T-cell (primary cell): ENCODE data around the gene ADK. TPM values are rescaled to one million over a fixed set of nuclear protein-coding genes. Genes with fewer than 3 reads are reported as not detected.

ENCODE experiments used
- ATAC-seq, 4 experiments: fragments of 200-7000 bp in 3 of 4; fragments of 150-1000 bp in 1 of 4; cut with Tn5 transposase; replicated peaks in 1 of 4; 1 replicate in 3 of 4; 2 replicates in 1 of 4; pipeline ENCODE4 v1.10.0; 2021; ENCODE audit warnings: moderate library complexity in 3 of 4, mild to moderate bottlenecking in 2 of 4, moderate number of reproducible peaks in 1 of 4
- CTCF ChIA-PET, 2 donors: fragments of 300-600 bp; sonication (Branson Sonifier 250); formaldehyde crosslinking; loops; one replicate each; lab custom pipeline; 2022; ENCODE audit warnings: antibody characterized with exemption in 2 of 2; lab: Charles Lee
- POLR2A ChIA-PET, 2 donors: fragments of 300-600 bp; sonication (Branson Sonifier 250); formaldehyde crosslinking; loops; one replicate each; lab custom pipeline; 2022; ENCODE audit warnings: antibody characterized with exemption in 2 of 2; lab: Charles Lee
- DNase-seq, 35 experiments: peaks; one replicate each; pipeline versions ENCODE4 v3.0.0 to v3.0.0-alpha.2; 2013 to 2023
- H3K27ac ChIP-seq: one replicate; pipeline ENCODE4 v1.5.1; 2013; ENCODE audit warnings: low read length
- H3K27me3 ChIP-seq, 2 experiments: replicated peaks in 1 of 2; 1 replicate in 1 of 2; 2 replicates in 1 of 2; pipeline versions ENCODE4 v1.6.1 to v1.7.0; 2013; ENCODE audit warnings: low read length in 1 of 2, mixed read lengths in 1 of 2; ENCODE audit not compliant: control insufficient read depth in 2 of 2, insufficient read depth in 2 of 2; ENCODE audit errors: extremely low read depth in 1 of 2
- H3K36me3 ChIP-seq, 2 donors: 1 replicate in 1 of 2; 2 replicates in 1 of 2; pipeline versions ENCODE4 v1.6.1 to v1.7.0; 2013; ENCODE audit warnings: low read length in 1 of 2; ENCODE audit not compliant: control insufficient read depth in 2 of 2, insufficient read depth in 1 of 2; ENCODE audit errors: extremely low read depth in 1 of 2
- H3K4me1 ChIP-seq, 2 experiments: 1 replicate in 1 of 2; 2 replicates in 1 of 2; pipeline versions ENCODE4 v1.6.1 to v1.7.0; 2013; ENCODE audit warnings: low read length in 2 of 2, mixed read lengths in 1 of 2; ENCODE audit not compliant: insufficient read depth in 2 of 2, control insufficient read depth in 1 of 2; ENCODE audit errors: extremely low read depth in 1 of 2
- H3K4me3 ChIP-seq, 2 donors: 1 replicate in 1 of 2; 2 replicates in 1 of 2; pipeline versions ENCODE4 v1.5.1 to v1.7.0; 2013; ENCODE audit warnings: mild to moderate bottlenecking in 2 of 2, low read length in 1 of 2, moderate library complexity in 1 of 2; ENCODE audit not compliant: control insufficient read depth in 1 of 2; ENCODE audit errors: extremely low read depth in 1 of 2
- H3K9me3 ChIP-seq: 2 replicates; pipeline ENCODE4 v1.7.0; 2013
- H3K27ac Mint-ChIP-seq, 2 donors: one replicate each; pipeline ENCODE4 v1.8.0; 2020 to 2021; ENCODE audit warnings: mild to moderate bottlenecking in 2 of 2, mixed read lengths in 2 of 2
- H3K27me3 Mint-ChIP-seq, 2 donors: one replicate each; pipeline ENCODE4 v1.8.0; 2021 to 2022; ENCODE audit warnings: mixed read lengths in 2 of 2
- H3K36me3 Mint-ChIP-seq: one replicate; pipeline ENCODE4 v1.8.0; 2021; ENCODE audit warnings: mixed read lengths
- H3K4me1 Mint-ChIP-seq, 3 donors: one replicate each; pipeline ENCODE4 v1.8.0; 2020 to 2022; ENCODE audit warnings: mixed read lengths in 3 of 3, mild to moderate bottlenecking in 1 of 3
- H3K4me3 Mint-ChIP-seq, 3 donors: one replicate each; pipeline ENCODE4 v1.8.0; 2020 to 2022; ENCODE audit warnings: mild to moderate bottlenecking in 3 of 3, mixed read lengths in 3 of 3, moderate library complexity in 3 of 3
- H3K9me3 Mint-ChIP-seq, 3 donors: one replicate each; pipeline ENCODE4 v1.8.0; 2020 to 2022; ENCODE audit warnings: mixed read lengths in 3 of 3
- WGBS: methylation state at CpG from one replicate; pipeline ENCODE4 v1.1.5; 2013; ENCODE audit warnings: missing lambda C conversion rate; ENCODE audit not compliant: insufficient coverage; 5-methylcytosine and 5-hydroxymethylcytosine counted together
- total RNA-seq, 35 experiments: library from RNA in 6 of 35; stranded (reverse) in 6 of 35; fragments of 120-200 nt in 1 of 35; gene quantifications; one replicate each; pipeline versions ENCODE4 v1.2.1 to v1.2.4 and lab custom pipeline; 2013 to 2026

Gene ADK
- total RNA-seq, 5 donors from 2014 or later (not counting 1 experiment from before 2014, with no cell fraction given) = 20.7 to 32.8 (median 23.6) TPM

GRCh38 chr10:74755273-74755672, 604.3 kb downstream of the ADK start:
- Histone ChIP-seq H3K36me3 (no peaks in the 10 kb centered on the region), H3K4me3 (no peak overlapping the region), H3K9me3 (no peaks in the 10 kb centered on the region), H3K4me1 (no peaks in the 10 kb centered on the region), H3K27ac (no peak overlapping the region), H3K27me3 (peaks cover 0 to 5% of the 10 kb centered on the region in 2 experiments)
- 67% methylated on average over 7 of the region's 10 CpGs for WGBS
- ChIA-PET POLR2A (no interaction called here), CTCF (interaction anchor here in 1 of 2 donors (0.6 kb wide), 1 partner anchor 341 kb away, joined by 3 read pairs; no protein-coding TSS in a partner anchor)
- H3K4me1 Mint-ChIP-seq = peaks cover 0 to 9% (median 8%) of the 10 kb centered on the region in 3 donors
- no peaks in the 10 kb centered on the region for H3K9me3 Mint-ChIP-seq
- no peaks in the 10 kb centered on the region for H3K27me3 Mint-ChIP-seq
- ATAC-seq (no peak), DNase-seq (no peak)
- H3K4me3 Mint-ChIP-seq = no peak overlapping the region
- H3K36me3 Mint-ChIP-seq = no peaks in the 10 kb centered on the region
- H3K27ac Mint-ChIP-seq = no peak overlapping the region

Other genes starting within 250 kb of the ADK start
- gene PLAU, start 240.1 kb upstream of the ADK start, total RNA-seq = 1 to 10 TPM in 2 of 5 donors, under 1 TPM in 1, not detected in 2; 0.63 to 1.1 (median 1.1) TPM
- 10 to 100 TPM; 22.6 to 48.7 (median 27.0) TPM for gene VCL, start 153.1 kb upstream of the ADK start, total RNA-seq
- gene AP3M1, start 393 bp upstream of the ADK start, total RNA-seq = 10 to 100 TPM; 25.8 to 37.1 (median 33.9) TPM